IMR-90 (cell line): ENCODE data around the gene TSPO.

Source experiments
- BHLHE40 ChIP-seq: fragments of 150-350 bp; IDR thresholded peaks from 2 replicates; pipeline ENCODE4 v1.6.1; 2016; ENCODE audit warnings: mild to moderate bottlenecking, low read depth, low read length
- CEBPB ChIP-seq: IDR thresholded peaks from 2 replicates; pipeline ENCODE4 v1.6.1; 2012; ENCODE audit warnings: low read depth, low read length, improper control_type of control experiment
- FOS ChIP-seq: fragments of 150-350 bp; IDR thresholded peaks from 2 replicates; pipeline ENCODE4 v1.6.1; 2016; ENCODE audit warnings: low read depth, low read length
- MAFK ChIP-seq: IDR thresholded peaks from 2 replicates; pipeline ENCODE4 v1.6.1; 2012; ENCODE audit warnings: low read depth, low read length, improper control_type of control experiment
- MAZ ChIP-seq: IDR thresholded peaks from 2 replicates; pipeline ENCODE4 v1.6.1; 2012; ENCODE audit warnings: low read depth, mild to moderate bottlenecking, low read length, improper control_type of control experiment, moderate library complexity, borderline replicate concordance
- MXI1 ChIP-seq: IDR thresholded peaks from 2 replicates; pipeline ENCODE4 v1.6.1; 2012; ENCODE audit warnings: low read depth, mild to moderate bottlenecking, low read length, moderate library complexity, borderline replicate concordance
- POLR2A ChIP-seq: IDR thresholded peaks from 2 replicates; pipeline ENCODE4 v1.6.1; 2012; ENCODE audit warnings: mild to moderate bottlenecking, low read depth, low read length
- RAD21 ChIP-seq: IDR thresholded peaks from 2 replicates; pipeline ENCODE4 v1.6.1; 2012; ENCODE audit warnings: low read length, improper control_type of control experiment
- RCOR1 ChIP-seq: IDR thresholded peaks from 2 replicates; pipeline ENCODE4 v1.6.1; 2012; ENCODE audit warnings: mild to moderate bottlenecking, low read length, improper control_type of control experiment; ENCODE audit not compliant: insufficient replicate concordance
- RFX5 ChIP-seq: IDR thresholded peaks from 2 replicates; pipeline ENCODE4 v1.8.0; 2012; ENCODE audit warnings: low read depth, mild to moderate bottlenecking, low read length, moderate library complexity
- SMC3 ChIP-seq: fragments of 150-350 bp; IDR thresholded peaks from 2 replicates; pipeline ENCODE4 v1.6.1; 2016; ENCODE audit warnings: low read depth, mild to moderate bottlenecking, antibody characterized with exemption, low read length, moderate library complexity
- TF ChIP-seq, protein P1 (sequence below): fragments of 150-350 bp; IDR thresholded peaks from 2 replicates; pipeline ENCODE4 v1.6.1; 2016; ENCODE audit warnings: low read depth, mild to moderate bottlenecking, low read length, moderate library complexity, borderline replicate concordance
- TF ChIP-seq, protein P2 (sequence below): conservative IDR thresholded peaks from 2 replicates; pipeline ENCODE4 v1.5.1; 2012; ENCODE audit warnings: mild to moderate bottlenecking, low read depth, low read length, improper control_type of control experiment

DNA sequence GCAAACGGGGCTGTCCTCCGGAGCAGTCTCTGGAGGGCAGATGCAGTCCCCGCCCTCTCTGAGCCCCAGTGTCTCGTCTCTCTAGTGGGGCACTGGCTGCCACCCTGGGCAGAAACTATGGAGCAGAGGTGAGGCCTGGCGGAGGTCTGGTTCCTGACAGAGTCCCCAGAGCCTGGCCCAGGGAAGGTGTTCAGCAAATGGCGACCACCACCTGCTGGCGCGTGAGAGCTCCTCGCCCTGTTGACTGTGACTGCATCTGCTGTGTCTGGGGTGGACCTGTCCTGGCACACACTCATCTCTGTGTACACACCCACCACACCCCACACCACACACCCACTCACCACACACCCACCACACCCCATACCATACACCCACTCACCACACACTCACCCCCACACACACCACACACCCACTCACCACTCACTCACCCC is 53.9 kb downstream of the TSPO start:
- TF ChIP-seq, protein P1, sequence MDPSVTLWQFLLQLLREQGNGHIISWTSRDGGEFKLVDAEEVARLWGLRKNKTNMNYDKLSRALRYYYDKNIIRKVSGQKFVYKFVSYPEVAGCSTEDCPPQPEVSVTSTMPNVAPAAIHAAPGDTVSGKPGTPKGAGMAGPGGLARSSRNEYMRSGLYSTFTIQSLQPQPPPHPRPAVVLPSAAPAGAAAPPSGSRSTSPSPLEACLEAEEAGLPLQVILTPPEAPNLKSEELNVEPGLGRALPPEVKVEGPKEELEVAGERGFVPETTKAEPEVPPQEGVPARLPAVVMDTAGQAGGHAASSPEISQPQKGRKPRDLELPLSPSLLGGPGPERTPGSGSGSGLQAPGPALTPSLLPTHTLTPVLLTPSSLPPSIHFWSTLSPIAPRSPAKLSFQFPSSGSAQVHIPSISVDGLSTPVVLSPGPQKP = no peak
- TF ChIP-seq, protein P2, sequence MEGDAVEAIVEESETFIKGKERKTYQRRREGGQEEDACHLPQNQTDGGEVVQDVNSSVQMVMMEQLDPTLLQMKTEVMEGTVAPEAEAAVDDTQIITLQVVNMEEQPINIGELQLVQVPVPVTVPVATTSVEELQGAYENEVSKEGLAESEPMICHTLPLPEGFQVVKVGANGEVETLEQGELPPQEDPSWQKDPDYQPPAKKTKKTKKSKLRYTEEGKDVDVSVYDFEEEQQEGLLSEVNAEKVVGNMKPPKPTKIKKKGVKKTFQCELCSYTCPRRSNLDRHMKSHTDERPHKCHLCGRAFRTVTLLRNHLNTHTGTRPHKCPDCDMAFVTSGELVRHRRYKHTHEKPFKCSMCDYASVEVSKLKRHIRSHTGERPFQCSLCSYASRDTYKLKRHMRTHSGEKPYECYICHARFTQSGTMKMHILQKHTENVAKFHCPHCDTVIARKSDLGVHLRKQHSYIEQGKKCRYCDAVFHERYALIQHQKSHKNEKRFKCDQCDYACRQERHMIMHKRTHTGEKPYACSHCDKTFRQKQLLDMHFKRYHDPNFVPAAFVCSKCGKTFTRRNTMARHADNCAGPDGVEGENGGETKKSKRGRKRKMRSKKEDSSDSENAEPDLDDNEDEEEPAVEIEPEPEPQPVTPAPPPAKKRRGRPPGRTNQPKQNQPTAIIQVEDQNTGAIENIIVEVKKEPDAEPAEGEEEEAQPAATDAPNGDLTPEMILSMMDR = no peak
- TF ChIP-seq MAZ (no peak), MXI1 (no peak), POLR2A (no peak), RAD21 (no peak), SMC3 (no peak), FOS (no peak), BHLHE40 (no peak), CEBPB (no peak), MAFK (no peak), RCOR1 (no peak), RFX5 (no peak)
